ENCODE data around the gene HRK. TPM values are rescaled to one million over a fixed set of nuclear protein-coding genes. Genes with fewer than 3 reads are reported as not detected.
"Not testable (repeated sequence)": the region's sequence is repeated elsewhere in the genome, so short reads cannot be mapped to it uniquely, and the experiment has no call there.

HRK gene
- total RNA-seq, 2 donors from 2014 or later = not detected

DNA sequence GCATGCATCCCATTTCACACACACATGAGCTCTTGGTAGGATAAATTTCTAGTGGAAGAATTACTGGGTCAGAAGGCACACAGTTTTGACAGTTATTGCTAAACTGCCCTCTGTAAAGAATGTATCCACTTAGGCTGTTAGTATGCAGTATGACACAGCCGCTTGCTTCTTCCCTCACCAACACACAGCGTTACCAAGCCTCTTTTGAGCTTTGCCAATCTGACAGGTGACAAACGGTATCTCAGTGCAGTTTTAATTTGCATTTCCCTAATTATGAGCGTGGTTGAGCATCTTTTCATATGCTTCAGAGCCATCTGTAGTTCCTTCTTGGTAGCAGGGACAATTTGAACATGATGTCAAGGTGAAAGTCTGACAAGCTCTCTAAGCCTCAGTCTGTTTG, 42.9 kb downstream of the HRK start:
- DNase-seq (ENCODE audit: low spot score) = no peak
- intact Hi-C loops (cut with DNase I) = no loop called here

DNA sequence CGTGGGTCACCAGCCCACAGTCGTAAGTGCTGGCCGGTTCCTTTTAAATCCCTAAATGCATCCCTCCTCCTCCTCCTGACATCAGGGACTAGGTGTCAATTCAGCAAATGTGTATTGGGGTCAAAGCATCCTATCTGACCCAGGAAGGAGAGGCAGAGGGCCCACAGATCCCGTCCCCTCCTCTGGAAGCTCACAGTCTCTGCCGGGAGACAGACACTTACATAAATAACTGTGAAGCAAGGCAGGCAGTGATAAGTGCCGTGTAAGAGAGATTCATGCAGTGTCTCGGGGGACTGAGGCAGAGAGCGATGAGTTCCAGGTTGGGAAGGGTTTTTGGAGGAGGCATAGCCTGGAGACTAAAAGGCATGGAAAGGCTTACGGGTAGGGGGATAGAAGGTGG, 44.1 kb downstream of the HRK start:
- no peak for DNase-seq (ENCODE audit: low spot score)
- intact Hi-C loops (cut with DNase I) = no loop called here

DNA sequence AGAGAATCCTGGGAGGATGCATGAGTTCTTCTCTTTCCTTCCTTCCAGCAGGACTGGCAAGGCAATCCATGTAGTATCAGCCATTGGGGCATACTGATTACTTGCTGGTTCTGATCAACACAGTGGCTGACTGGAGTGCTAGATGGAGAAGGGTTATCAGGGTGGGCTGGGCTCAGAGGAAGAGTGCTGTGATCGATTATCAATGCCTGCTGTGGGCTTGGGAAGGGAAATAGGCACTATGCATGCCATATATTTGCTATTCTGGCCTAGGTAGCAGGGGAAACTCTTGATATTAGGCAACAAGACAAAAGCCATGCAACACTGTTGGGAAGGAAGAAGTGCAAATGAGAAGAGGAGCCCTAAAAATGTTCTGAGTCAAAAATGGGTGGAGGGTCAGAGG, 45.8 kb downstream of the HRK start:
- DNase-seq (ENCODE audit: low spot score) = no peak
- intact Hi-C loops (cut with DNase I) = no loop called here

DNA sequence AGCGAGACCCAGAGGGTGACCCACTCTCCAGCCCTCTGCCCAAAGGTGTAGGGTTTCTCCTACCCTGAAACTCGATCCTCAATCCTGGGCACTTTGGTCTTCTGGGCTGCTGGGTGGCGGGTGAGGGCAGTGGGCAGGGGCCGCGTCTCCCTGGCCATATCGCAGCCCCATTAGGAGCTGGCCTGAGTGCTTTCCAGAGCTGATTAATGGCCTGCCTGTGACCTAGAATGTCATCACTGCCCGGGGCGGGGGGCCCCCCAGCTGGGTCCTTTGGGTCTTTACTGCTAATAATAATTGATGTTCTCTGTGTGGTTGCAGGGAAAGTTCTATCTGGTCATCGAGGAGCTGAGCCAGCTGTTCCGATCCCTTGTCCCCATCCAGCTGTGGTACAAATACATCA, 47.8 kb downstream of the HRK start:
- no peak for DNase-seq (ENCODE audit: low spot score)
- intact Hi-C loops (cut with DNase I) = no loop called here

DNA sequence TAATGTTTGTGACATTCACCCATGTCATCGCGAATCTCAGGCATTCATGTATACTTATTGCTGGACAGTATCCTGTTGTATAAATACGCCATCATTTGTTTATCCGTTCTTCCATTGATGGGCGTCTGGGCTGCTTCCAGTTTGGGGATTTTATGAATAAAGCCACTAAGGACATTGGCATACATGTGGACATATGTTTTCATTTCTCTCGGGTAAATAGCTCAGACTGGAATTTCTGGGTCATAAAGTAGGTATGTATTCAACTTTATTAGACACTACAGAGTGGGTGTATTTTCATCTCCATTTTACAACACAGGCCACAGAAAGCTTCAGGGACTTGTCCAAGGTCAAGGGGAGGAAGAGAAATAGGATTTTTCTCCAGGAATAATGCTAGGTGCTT, 48.9 kb downstream of the HRK start:
- DNase-seq (ENCODE audit: low spot score) = no peak
- intact Hi-C loops (cut with DNase I) = no loop called here

DNA sequence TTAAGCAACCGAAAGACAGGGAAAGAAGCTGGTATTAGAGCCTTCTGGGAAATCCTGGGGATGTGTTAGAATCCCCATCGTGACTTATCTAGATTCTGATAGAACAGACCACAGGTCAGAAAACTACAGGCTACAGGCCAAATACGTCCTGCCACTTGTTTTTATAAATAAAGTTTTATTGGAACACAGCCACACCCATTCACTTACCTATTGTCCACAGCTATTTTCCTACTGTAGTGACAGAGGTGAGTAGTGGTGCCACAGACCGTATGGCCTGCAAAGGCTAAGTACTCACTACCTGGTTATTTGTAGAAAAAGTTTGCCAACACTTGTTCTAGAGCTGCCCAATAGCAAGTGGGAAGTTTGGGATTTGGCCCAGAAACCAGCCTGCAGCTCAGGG, 53.8 kb downstream of the HRK start:
- intact Hi-C loops (cut with DNase I) = no loop called here
- no peak for DNase-seq (ENCODE audit: low spot score)

DNA sequence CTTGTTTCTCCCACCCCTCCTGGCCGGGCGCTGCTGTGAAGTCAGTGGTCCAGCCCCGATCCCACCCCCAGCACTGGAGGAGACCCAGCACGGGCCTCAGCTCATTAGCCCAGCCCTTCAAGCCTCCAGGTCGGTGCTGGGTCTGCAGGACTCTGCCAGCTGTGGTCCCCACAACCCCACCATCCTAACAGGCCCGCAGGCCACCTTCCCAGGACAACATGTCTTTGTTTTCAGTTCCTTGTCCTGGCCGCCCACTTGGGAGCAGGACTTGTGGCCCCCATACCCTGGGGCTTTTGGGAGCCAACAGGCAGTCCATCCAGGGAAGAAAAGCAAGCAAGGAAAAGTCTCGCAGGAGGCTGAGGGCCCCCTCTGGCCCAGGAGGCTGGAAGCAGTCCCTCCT, 60.0 kb downstream of the HRK start:
- intact Hi-C loops (cut with DNase I) = no loop called here
- no peak for DNase-seq (ENCODE audit: low spot score)

DNA sequence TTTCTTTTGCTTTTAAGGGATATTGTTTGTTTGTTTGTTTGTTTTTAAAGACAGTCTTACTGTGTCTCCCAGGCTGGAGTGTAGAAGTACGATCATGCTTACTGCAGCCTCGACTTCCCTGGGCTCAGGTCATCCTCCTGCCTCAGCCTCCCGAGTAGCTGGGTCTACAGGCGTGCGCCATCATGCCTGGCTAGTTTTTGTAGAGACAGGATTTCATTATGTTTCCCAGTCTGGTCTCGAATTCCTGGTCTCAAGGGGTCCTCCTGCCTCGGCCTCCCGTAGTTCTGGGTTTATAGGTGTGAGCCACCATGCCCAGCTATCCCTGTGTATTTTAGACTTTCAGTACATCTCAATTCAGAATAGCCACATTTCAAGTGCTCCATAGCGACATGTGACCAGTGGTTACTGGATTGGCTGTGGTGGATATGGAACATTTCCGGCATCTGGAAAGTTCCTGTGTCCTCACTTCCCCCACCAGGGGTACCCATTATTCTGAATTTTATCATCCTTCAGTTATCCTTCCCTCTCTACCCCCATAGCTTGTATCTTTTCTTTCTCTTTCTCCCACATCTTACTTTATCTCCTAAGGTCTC, 61.1 kb downstream of the HRK start:
- intact Hi-C loops (cut with DNase I) = no loop called here

DNA sequence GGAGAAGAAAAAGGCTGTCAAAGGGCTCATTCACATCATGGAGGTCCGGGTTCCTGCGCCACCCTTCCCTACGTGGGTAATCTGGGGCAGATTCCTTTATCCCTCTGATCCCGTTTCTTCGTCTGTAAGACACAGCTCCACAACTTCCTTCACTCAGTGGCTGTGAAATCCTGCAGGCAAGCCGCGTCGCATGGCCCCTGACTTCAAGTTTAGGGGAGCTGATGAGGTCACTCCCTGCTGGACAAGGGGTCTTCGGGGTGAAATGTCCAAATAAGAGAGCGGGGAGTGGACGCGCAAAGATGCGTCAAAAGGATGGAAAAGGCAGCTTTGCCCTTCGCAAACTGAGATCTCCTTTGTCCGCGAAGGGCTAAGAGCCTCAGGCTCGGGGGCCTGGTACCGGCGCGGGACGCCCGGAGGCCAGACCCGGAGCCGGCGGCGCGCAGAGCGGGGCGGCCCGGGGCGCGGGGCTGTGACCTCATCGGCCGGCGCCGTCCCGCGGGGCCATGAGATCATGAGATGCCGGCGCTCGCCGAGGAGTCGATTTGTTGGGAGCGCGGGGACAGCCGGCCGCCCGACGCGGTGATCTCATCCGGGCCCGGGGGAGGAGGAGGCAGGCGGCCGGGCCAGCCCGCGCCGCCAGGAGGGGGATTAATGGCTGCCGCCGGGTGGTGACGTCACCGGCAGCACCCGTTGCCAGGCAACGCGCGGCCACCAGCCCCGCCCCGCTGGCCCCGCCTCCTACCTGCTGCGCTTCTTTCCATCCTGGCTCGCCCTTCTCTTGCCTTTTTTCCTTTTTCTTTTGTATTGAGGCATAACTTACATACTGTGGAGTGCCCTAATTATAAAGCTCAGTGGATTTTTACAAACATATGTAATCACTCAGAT, 62.1 kb downstream of the HRK start:
- intact Hi-C loops (cut with DNase I) = loop anchor here in 1 of 2 donors (1.0 kb wide), 1 partner anchor 48 kb away; no protein-coding TSS in a partner anchor
- DNase-seq (ENCODE audit: low spot score) = peak; percentile 97

More for the DNA sequence above, 61.1 kb downstream of the HRK start:
- DNase-seq (ENCODE audit: low spot score) = no peak

DNA sequence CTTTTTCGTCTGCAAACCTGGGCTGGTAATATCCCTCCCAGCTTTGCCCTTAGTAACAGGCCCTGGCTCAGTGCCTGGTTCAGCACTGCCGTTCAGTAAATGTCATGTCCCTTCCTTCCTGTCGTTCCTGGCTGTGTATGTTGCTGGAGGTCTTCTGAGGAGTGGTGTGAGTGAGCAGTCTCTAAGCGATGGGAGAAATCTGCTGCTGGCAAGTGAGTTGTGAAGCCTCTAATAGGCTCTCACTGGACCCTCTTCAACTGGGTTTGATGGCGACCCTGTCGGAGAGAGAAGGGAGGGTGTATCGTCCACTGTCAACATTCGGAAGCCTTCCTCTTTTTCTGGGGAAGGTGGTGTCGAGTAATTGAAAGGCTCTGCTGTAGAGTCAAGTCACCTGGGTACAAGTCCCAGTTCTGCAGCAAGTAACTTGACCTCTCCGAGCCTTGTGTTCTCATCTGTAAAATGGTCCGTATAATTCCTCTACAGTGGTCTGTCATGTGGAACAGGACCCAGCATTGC, 62.8 kb downstream of the HRK start:
- intact Hi-C loops (cut with DNase I) = loop anchor here in 1 of 2 donors (1.0 kb wide), 1 partner anchor 47 kb away; no protein-coding TSS in a partner anchor
- no peak for DNase-seq (ENCODE audit: low spot score)

DNA sequence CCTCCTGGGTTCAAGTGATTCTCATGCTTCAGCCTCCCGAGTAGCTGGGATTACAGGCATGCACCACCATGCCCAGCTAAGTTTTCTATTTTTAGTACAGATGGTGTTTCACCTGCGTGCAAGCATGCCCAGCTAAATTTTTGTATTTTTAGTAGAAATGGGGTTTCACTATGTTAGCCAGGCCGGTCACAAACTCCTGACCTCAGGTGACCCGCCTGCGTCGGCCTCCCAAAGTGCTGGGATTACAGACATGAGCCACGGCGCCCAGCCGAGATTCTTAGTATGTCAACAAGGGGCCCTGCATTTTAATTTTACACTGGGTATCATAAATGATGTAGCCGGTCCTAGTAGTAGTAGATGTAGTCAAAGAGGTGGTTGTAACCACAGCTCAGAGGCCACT, 66.5 kb downstream of the HRK start:
- intact Hi-C loops (cut with DNase I); DNase-seq (ENCODE audit: low spot score): not testable (repeated sequence)

DNA sequence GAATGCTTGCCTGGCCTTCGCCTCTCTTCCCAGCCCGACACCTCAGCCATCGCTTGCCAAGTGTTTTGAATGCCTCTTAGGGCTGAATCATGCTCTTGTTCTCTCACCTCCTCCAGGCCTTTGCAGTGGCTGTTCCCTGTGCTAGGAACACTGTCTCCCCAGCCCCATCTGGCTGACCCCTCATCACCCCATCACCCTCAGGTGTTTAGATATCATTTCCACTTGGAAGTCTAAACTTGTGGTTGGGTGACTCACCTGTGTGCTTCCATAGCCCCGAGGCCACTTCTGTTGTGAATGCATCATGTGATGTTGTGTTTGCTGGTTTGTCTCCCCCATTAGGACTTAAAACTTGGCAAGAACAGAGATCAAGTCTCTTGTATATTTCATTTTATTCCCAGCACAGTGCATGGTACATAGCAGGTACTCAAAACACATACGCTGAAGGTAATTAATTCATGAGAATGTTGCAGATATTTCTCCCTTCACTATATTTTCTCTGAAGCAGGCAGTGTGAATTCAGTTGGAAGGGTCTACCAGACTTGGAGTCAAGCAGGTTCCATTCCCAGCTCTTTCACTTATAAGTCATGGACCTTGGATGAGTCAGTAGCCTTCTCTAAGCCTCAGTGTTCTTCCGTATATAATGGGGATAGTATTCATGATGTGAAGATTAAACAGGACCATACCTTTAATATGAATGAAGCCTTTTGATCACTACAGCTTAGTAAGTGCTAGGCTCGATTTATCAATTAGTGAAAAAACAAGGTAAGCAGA, 67.8 kb downstream of the HRK start:
- no peak for DNase-seq (ENCODE audit: low spot score)
- intact Hi-C loops (cut with DNase I) = no loop called here

DNA sequence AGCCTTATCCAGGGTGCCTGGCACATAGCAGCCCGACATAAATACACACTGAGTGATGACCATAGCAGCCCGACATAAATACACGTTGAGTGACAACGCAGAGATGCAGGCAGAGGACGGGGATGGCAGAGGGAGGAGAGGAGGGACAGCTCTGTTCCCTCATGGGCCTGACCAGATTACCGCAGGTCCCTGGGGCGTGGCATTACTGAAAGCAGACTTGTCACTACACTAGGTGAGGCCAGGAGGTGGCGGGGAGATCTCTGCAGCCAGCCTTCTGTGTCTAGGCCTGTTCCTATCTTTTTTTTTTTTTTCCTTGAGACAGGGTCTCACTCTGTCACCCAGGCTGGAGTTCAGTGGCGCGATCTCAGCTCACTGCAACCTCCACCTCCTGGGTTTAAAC, 69.0 kb downstream of the HRK start:
- intact Hi-C loops (cut with DNase I) = no loop called here
- no peak for DNase-seq (ENCODE audit: low spot score)

DNA sequence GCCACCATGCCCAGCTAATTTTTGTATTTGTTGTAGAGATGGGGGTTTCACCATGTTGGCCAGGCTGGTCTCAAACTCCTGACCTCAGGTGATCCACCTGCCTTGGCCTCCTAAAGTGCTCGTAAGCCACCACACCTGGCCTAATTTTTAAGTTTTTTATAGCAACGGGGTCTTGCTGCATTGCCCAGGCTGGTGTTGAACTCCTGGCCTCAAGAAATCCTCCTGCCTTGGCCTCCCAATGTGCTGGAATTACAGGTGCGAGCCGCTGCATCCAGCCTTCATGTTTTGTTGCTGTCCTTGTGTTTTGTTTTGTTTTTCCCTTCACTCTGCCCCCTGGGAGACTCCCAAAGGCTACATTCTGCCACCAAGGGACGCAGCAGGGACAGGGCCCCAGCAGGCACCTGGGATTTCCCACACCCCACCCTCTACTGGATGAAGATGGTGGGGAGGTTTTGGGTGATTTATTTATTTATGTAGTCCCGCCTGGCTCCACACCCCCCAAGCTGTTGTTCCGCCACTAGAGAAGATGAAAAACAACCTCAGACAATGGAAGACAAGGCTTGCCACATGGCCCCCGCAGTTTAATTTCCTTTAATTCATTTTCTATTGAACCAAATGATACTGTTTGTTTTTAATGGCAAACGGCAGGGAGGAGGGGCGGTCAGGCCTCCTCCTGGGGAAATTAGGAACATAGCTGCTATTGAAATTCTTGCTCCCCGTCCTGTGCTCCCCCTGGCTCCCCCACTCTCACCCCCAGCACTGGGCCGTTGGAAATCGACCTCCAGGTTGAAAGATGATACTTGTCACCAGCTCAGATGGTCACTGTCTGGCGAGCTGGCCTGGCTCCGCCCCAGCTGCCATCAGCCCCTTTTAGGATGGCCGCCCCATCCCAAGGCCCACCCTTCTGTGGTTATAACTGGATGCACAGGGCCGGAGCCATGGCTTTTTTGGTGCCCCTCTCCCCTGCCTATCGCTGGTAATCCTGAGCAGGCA, 72.8 kb downstream of the HRK start:
- DNase-seq (ENCODE audit: low spot score) = no peak
- intact Hi-C loops (cut with DNase I) = no loop called here

DNA sequence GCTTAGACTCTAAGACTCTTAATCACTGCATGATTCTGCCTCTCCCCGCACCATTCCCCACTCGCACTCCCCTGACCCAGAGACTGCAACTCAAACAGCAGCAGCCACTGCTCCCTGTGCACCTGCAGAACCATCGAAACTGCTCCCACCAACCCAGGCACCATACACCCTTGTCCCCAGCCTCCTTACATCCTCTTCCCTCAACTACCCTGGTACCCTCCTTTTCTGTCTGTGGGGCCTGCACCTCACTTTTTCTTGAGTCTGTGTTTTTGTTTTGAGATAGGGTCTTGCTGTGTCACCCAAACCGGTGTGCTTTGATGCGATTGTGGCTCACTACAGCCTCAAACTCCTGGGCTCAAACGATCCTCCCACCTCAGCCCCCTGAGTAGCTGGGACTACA, 73.7 kb downstream of the HRK start:
- intact Hi-C loops (cut with DNase I) = no loop called here
- no peak for DNase-seq (ENCODE audit: low spot score)

DNA sequence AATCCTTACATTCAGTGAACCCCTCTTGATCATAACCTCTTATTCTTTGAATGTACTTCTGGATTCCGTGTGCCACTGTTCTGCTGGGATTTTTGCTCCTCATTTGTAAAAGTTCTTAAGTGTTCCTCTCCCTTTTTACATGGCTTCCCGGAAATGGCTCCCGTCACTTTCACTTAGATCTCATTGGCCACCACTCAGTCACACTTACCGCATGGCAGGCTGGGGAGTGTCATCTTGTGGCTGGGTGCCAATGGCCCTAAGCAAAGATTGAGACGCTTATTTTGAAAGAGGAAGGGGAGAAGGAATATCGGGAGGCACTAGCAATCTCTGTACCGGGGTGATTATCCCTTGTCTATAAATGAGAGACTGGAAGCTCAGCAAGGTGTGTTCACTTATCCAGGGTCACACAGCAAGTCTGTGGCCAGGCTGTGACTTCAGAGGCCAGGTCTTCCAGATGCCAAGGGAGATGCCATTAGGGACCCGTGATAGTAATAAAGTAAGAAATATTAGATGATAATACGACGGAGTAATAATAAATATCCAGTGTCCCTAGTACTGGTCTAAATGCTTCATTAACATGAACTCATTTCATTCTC, 74.3 kb downstream of the HRK start:
- intact Hi-C loops (cut with DNase I) = no loop called here
- DNase-seq (ENCODE audit: low spot score) = no peak

All from posterior vena cava (tissue), 2 donors.